NCI-H82 (cell line): ENCODE measurements around the gene GCSH.
A peak's percentile ranks its signal among the peaks of the same experiment; 100 is the strongest.
"Not testable (repeated sequence)": the region's sequence is repeated elsewhere in the genome, so short reads cannot be mapped to it uniquely, and the experiment has no call there.

Source experiments
- DNase-seq: peaks from one replicate; lab custom pipeline; 2025; lab: John Stamatoyannopoulos, UW

The GCSH gene

DNA sequence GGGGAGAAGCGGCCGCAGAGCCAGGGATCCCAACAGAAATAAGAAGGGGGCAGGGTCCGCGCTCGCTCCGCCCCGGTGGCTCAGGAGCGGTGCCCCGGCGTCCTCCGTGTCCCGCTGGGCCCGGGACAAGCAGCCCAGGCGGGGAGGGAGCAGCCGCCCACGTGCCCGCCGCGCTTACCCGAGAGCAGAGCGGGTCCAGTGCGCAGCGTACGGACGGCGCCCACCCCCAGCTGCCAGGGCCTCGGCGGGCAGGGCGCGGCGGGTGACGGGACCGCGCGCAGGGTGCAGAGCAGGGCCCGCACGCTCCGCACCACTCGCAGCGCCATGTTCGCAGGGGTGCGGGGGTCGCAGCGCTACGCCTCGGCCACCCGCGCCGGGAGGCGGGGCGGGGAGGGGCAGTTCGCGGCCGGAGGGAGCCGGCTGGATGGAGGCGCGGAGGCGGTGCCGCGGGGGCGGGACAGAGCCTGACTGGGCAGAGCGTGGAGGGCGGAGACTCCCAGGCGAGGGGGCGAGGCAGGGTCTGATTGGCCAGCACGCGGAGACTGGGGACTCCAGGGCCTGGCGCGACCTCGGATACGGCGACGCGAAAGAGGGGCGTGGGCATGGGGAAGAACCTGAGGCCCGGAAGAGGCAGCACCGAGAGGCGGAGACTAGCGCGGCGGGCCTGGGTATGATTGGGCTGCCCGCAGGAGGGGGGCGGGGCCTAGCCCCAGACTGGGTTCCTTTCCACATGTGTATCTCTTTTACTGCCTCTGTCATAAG lies at the start of gene GCSH:
Gene GCSH, minus strand, starts transcription at position 443 of the 762 bp plus-strand sequence. Its CDS starts 117 bp downstream, at position 326.
- peak; percentile 99 for DNase-seq

DNA sequence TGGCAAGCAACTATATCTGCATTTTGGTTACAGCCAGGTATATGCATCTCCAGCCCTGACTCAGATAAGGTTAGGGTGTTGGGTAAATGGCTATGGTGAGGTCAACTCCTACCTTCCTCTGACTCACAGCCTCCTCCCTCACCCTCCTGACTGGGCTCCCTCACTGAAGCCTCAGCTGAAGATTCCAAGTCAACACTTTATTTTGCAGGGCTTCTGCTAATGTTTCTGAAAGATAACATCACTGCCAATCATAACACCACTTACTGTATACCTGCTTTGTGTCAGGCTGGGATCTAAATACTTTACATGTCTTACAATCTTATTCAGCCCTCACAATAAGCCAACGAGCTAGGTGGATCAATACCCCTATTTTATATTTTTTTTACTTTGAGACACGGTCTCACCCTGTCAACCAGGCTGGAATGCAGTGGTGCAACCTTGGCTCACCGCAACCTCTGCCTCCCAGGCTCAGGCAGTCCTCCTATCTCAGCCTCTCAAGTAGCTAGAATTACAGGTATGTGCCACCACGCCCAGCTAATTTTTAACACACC lies 47.8 kb upstream of the GCSH start:
- no peak for DNase-seq

DNA sequence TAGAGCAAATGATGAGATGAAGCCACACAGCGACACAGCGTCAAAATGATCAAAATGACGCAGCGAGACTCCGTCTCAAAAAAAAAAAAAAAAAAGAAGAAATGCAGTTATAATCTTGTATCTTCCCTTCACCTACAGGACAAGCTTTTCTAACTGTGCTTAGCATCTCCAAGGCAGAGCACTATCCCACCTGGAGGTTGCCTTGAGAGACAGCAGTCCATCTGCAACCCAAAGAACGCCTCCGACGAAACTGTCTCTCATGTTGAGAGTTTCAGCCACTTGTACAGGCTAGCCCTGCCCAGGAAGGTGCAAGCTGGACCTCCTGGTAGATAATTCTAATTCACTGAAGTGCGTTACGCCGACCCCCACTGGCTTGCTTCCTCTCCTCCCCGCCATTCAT lies 46.7 kb upstream of the GCSH start:
- DNase-seq, result peak; percentile 11

DNA sequence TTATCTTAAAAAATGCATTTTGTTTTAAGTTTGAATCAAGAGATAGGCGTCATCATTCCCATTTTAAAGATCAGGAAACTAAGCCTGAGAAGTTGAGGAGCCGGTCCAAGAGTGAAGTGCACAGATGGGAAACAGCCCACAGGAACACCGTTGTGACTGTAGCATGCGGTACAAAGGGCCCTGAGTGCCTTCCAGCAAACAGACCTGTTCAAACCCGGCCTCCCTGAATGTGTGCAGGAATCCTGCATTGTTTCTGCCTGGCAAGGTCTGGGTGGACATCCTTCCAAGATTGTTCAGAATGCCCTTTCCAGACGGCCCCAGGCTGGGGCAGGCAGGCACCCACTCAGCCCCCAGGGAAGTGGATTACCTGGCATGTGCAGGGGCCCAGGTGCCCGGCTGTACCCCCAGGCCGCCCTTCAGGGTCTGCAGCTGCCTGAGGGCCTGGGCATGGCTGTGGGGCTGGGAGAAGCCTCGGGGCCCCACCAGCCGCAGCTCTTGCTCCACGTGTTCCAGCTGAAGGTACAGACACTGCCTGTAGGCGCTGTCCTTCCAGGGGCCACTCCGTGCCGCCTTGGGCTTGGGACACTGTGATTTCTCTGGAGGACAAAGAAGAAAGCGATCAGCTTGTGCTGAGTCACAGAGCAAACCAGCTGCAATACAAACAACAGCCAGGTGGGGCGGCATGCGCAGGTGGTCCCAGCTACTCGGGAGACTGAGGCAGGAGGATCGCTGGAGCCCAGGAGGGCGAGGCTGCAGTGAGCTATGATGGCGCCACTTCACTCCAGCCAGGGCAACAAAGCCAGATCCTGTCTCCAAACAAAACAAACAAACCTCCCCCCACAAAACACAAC lies 45.0 kb upstream of the GCSH start:
- DNase-seq, result peak; percentile 20

DNA sequence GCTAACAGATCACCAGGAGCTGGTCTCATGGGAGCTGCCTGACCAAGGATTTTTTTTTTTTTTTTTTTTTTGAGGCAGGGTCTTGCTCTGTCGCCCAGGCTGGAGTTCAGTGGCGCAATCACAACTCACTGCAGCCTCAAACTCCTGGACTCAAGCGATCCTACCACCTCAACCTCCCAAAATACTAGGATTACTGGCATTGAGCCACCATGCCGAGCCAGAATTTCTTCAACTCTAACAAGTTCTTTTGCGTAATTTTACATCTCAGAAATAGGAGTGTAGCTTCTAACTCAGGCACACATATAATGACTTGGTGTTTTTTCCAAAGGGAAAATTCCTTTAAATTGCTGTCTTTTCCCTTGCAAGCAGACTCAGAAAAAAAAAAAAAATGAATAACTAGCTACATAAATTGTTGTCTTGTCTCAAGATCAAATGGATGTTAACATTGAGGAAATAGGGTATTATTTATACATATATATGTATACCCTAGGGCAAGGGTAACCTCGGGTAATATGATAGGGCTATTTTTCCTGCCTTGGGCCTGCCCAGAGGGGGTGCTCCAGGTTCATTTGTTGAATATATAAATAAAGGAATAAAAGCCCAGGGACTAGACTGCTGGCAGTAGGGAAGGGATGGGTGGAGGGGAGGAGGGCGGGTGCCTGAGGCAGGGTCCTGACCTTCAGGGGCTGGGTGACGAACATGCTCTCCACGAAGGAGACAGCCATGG lies 42.8 kb upstream of the GCSH start:
- DNase-seq, result no peak

DNA sequence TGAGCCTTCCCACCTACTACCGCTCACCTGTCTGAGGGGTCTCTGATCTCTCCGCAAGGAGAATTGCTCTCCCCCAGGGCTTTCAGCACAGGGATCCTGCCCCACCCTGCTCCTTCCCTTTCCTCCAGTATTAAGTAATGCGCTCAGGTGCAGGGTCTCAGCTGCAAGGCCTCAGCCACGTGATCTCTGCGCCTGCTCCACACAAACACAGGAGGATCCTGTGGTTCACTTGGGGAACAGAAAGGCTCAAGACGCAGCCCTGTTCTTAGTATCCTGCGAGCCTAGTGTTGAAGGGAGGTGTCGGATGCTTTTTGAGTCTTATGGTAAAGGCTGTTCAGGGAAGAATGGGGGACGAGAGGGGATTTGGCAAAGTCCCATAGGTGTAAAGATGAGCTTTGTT lies 41.6 kb upstream of the GCSH start:
- no peak for DNase-seq

DNA sequence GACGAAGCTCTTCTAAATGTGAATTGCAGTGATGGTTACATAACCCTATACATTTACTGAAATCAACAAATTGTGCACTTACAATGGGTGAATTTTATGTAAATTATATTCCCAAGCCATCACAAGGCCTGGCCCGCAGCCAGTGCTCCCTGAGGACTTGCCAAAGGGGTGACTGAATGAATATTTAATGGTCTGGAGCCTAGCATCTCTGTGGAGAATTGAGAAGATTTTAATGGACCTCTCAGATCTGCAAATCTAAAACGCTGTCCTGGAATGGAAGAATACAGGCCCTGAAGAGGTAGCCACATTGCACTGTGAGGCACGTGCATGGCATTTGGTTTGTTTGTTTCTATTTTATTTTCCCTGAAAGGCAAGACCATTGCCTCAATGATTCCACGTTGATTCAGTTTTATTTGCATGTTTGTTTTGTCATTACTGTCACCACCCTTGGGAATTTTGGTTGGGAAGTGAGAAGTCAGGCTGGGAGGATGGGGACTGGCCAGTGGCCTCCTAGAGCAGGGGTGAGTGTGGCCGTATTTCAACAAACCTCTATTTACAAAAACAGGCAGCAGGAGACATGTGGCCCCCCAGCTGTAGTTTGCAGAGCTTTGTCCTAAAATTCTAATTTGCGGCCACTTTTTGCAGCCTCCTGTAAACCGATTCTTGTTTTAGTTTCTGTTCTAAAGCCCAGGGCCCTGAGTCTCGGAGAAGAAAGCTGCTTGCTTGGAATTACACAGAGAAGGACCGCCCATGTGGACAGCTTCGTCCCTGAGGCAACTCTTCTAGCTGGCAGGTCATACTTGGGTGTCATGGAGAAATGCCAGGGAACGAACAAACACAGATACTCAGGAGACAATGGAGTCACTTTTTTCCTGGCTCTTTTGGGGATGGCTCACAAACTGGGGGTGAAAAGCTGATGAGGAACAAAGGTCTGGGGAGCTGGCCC lies 40.5 kb upstream of the GCSH start:
- DNase-seq, result no peak

DNA sequence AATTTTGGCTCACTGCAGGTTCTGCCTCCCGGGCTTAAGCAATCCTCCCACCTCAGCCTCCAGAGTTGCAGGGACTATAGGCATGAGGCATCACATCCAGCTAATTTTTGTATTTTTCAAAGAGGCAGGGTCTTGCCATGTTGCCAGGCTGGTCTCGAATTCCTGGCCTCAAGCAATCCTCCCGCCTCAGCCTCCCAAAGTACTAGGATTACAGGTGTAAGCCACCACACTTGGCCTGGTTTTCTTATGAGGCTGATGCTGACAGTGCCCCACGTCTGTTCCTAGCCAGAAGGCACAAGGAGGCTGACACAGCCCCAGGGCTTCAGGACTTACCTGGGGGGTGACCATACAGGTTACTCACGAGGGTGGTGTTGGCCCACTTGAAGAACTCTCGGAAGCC lies 33.9 kb upstream of the GCSH start:
- DNase-seq, result no peak

DNA sequence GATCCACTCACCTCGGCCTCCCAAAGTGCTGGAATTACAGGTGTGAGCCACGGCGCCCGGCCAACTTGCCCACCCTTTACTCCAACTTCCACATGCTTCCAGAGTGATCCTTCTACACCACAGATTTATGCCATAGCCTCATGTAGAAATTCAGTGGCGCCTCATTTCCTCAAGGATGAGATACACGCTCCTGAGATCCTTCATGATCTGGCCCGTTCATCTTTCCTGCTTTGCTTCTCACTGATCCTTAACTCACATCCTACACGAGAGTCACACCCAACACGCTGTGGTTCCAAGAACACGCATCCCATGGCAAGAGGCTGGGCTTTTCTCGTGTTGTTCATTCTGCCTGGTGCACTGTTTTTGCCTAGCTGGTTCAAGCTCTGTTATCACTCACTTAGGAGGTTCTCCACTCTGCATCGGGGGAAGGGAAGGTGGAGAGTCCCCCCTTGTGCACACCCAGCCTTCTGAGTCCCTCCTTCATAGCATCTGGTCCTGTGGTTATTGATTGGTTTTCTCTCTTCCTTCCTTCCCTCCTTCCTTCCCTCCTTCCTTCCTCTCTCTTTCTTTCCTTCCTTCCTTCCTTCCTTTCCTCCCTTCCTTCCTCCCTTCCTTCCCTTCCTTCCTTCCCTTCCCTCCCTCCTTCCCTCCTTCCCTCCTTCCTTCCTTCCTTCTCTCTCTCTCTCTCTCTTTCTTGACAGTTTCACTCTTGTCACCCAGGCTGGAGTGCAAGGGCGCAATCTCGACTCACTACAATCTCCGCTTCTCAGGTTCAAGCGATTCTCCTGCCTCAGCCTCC lies 32.7 kb upstream of the GCSH start:
- DNase-seq, result no peak

DNA sequence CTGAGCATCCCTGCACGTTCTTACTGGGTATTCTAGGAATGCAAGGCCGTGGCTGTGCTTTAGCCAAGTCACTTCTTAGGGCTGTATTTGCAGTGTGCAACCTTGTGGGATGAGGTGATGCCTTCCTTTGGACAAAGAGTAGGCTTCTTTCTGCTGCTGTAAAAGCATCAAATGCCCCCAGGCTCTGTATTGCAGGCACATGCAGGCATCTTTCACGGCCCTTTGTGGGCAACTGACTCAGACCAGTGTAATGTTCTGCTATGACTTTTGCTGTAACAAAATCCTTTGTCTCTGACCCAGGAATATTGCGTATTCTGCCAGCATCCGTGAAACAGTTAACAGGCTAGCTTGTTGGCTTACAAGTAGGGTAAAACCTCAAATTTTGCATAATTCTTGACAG lies 30.9 kb upstream of the GCSH start:
- no peak for DNase-seq

DNA sequence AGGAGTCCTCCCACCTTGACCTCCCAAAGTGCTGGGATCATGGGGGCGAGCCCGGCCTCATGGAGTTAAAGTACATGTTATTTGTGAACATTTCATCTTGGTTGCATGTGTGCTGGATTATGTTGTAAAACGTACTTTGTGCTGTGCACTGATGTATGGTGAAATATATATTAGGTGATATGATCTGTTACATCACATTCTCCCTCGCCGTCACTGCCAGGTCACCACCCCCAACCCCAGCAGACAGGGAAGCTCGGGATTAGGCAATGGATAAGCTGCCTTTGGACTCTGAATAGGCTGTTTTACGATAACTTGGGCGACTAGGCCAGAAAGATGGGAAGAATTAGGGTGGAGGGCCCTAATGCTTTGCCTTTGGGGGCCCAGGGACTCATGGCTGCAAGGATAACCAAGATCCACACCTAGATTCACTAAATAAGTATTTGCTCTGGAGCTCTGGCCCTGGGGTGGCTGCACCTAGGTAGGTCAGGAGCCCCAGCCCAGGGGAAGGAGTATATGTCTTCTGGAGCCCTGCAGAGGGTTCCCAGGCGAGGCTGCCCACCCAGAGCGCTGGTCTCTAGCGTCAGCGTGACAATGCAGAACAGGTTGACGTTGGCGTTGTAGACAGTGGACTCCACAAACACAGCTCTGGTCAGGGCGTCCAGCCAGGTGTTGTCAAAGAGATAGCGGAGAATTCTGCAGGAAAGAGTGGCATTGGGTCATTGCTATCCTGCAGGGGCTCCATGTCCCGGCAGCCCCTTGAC lies 27.1 kb upstream of the GCSH start:
- DNase-seq, result no peak

DNA sequence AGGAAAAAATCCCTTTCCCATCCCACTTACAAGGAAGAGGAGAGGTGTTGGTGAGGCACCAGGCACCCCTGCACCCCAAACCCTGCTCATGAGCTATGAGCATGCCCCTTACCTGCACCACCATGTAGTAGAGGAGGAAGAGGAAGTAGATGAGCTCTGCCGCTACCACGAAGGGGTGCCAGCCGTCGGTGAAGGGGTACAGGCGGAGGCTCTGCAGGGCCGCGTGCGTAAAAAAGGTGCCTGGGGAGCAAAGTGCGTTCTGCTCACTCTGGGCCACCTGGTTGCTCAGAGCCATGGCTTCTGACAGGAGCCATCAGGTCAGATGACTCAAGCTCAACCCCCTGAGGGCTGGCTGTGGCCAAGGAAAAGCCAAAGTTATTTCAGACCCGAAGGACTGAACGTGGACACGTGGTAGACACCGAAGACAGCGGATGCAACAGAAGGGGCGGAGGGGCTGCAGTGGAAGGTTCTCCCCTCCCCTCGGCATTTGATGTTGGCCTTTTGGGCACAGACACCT lies 25.3 kb upstream of the GCSH start:
- no peak for DNase-seq

DNA sequence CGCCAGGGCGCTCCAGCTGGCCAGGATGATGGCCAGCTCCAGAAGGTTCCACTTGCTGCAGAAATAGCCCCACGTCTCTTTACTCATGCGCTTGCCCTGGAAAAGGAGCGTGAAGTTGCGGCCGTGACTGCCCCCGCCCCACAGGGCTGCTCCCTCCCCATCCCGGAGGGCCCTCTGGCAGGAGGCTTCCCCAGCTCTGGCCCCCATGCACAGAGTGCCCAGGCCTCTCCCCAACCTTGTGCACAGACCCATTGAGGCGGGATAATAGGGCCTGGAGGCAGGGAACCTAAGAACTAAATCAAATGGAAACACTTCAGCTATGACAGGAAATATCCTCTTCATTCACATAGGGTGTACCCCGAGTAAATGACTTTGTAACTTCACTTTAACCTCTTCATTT lies 21.2 kb upstream of the GCSH start:
- DNase-seq, result no peak

DNA sequence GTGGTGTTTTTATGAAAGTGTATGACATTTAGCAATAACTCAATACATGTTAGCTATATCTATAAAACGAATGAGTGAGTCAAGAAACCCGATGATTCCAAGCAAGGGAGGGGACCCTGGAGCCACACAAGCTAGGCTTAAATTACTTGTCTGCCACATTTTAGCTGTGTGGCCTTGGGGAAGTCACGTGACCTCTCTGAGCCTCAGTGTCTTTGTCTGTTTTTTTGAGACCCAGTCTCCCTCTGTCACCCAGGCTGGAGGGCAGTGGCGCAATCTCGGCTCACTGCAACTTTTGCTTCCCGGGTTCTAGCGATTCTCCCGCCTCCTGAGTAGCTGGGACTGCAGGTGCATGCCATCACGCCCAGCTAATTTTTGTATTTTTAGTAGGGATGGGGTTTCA lies 20.1 kb upstream of the GCSH start:
- no peak for DNase-seq

DNA sequence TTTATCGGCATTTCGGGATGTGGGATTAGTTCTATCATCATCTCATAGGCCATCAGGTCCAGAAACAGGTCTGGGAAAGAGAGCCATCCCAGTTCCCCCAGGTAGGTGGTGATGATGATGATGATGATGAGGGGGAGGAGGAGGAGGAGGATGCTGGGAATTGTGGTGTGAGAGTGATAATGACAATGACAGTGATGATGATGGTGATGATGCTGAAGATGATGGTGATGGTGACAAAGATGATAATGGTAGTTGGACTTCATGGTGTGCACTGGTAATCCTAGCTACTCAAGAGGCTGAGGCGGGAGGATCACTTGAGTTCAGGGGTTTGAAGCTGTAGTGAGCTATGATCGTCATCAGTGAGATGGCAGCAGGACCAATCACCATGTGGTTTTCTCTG lies 16.3 kb upstream of the GCSH start:
- DNase-seq, result no peak

DNA sequence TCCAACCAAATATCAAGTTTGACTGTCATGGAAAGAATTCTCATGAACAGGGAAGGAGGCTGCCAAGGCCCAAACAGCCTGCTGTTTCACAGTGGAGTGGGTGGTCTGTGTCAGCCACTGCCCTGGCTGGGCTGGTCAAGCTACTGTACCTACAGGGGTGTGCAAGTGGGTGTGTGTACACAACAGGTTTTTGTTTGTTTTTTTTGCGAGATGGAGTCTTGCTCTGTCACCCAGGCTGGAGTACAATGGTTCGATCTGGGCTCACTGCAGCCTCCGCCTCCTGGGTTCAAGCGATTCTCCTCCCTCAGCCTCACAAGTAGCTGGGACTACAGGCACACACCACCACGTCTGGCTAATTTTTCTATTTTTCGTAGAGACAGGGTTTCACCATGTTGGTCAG lies 13.1 kb upstream of the GCSH start:
- not testable (repeated sequence) for DNase-seq

DNA sequence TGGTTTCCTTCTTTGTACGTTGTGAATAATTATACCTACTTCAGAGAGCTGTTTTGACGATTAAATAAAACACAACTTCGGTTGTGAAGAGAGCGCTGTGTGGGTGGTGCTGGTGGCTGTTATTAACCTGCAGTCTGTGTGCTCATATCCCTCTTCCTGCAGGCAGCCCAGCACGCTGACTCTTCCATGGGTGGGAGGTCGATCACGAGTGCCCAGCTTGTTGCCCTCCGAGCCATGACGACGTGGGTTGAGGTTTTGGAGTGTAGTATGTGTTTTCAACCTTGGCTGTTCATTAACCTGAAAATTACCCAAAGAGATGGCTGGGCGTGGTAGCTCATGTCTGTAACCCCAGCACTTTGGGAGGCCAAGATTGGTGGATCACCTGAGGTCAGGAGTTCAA lies 11.3 kb upstream of the GCSH start:
- no peak for DNase-seq

DNA sequence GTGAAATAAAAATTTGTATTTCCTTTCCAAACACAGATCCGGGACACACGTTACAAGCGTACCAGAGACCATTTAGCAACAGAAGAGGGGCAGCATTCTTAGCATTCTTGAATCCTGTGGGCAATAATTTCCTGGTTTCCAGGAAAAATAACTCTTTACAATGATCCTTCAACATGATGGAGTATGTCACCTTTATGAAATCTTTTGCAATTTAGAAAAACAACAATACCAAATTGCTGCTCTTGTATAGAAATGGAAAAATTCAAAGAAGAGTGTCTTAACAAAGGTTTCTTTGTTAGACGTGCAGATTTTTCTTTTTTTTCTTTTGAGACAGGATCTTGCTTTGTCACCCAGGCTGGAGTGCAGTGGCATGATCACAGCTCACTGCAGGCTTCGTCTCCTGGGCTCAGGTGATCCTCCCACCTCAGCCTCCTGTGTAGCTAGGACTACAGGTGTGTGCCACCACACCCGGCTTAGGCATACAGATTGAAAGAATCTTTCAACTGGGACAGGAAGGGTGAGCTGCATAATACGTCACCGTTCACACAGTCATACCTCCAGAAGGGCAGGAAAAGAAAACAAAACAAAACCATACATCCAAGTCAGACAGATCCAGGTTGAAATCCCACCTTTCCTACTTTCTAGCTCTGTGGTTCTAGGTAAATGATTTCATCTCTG lies 10.8 kb upstream of the GCSH start:
- DNase-seq, result no peak

DNA sequence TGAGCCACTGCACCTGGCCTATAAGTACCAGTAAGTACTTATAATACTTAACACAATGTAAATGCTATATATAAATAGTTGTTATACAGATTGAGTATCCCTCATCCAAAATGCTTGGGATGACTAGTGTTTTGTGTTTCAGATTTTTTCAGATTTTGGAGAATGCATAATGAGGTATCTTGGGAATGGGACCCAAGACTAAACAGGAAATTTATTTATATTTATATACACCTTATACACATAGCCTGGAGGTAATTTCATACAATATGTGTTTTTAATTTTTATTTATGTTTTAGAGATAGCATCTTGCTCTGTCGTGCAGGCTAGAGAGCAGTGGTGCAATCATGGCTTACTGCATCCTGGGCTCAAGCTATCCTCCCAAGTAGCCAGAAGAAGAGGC lies 9.8 kb upstream of the GCSH start:
- no peak for DNase-seq
